ENCODE data around the gene DRICH1.
"Not testable (repeated sequence)": the region's sequence is repeated elsewhere in the genome, so short reads cannot be mapped to it uniquely, and the experiment has no call there.

The DRICH1 gene

DNA sequence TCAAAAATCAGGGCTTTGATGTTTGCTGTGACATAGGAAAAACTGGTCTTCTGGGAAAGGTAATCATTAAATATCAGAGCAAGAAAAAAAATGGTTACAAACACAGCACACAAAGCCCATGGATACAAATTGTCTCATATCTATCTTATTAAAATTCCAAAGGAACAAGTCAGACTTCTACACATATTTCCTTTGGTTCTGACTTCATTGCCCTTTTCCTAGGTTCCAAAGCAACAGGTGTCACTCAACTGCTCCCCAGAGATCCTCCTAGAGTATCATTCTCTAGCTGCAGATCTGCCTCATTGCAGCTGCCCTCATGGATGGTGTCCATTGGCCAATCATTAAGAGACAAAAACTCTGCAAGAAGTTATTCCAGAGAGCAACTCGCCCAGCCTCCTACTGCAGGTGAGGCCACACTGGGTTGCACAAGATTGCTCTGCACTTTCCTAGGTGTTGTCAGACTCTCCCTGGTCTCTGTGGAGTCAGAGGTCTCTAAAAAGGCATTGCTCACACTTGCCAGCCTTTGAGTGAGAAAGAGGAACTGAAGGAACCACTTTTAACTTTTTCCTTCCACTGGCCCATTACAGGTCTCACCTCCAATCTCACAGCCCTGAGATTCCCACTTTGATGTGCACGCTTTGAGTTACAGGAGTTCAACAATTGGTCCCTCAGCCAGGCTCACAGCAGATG lies 5.7 kb downstream of the DRICH1 start:
- Histone ChIP-seq H3K36me3 (ENCODE audit: control insufficient read depth in 4 of 4, insufficient read depth in 4 of 4, low read length in 3 of 4) (peaks cover 0 to 3% (median 0%) of the 10 kb centered on the region in 4 experiments), H3K9me3 (ENCODE audit: control extremely low read depth in 1 of 5, control insufficient read depth in 4 of 5, insufficient read depth in 2 of 5, low read depth in 1 of 5, low read length in 4 of 5) (no peaks in the 10 kb centered on the region), H3K27me3 (replicated peaks in 2 of 5; ENCODE audit: control insufficient read depth in 4 of 5, insufficient read depth in 5 of 5, low read length in 4 of 5) (no peaks in the 10 kb centered on the region), H3K4me3 (ENCODE audit: control insufficient read depth in 1 of 7, extremely low read depth in 1 of 7, insufficient read depth in 4 of 7, low read depth in 2 of 7, low read length in 6 of 7) (no peak overlapping the region), H3K27ac (ENCODE audit: insufficient read depth in 1 of 2, low read depth in 1 of 2, low read length in 2 of 2, poor library complexity in 1 of 2, severe bottlenecking in 2 of 2) (no peak overlapping the region), H3K4me1 (ENCODE audit: control extremely low read depth in 1 of 4, control insufficient read depth in 4 of 4, insufficient read depth in 4 of 4, low read length in 3 of 4) (no peaks in the 10 kb centered on the region)
- ChIA-PET CTCF (interaction anchor here (1.6 kb wide), 1 partner anchor 225 kb away, joined by 5 read pairs; no protein-coding TSS in a partner anchor), POLR2A (no interaction called here)
- WGBS (ENCODE audit: insufficient coverage): 100% methylated on average over 2 of the region's 2 CpGs
- DNase-seq: peak in 1 of 3 donors; percentile 12

DNA sequence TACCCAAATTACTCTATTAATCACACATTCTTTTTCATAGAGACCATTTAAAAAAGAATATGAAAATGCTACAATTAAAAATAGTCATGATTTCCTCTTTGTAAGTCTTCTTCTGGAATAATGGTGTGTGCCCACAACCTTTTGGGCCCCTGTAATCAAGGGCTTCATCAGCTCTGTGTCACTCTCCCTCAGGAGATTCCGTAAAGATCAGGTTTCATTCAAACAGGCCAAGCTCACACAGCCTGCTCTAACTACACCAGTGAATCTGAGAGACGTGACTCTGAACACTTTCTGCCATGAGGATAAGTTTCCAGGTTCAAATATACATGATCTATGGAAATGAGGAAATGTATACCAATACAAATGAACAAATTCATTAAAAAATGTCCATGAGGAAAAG lies 9.5 kb downstream of the DRICH1 start:
- POLR2A ChIA-PET: no interaction called here
- CTCF ChIA-PET: no interaction called here

DNA sequence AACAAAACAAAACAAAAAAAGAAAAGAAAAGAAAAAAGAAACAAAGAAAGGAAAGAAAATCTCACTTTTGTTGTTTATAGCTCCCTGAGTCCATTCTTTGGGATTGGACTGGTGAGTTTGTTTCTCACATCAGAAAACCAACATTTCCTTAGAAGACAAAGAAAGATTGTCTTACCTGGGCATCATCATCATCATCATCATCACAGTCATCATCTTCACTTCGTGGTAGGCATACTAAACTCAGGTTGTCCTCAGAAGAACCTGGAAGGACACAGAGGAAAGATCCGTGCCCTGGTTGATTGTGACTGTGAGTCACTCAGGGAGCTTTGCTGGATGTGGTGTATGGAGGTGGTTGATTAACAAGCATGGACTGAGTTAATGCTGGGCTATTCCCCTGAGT lies 10.2 kb downstream of the DRICH1 start:
- H3K27me3 ChIP-seq (replicated peaks in 2 of 5; ENCODE audit: control insufficient read depth in 4 of 5, insufficient read depth in 5 of 5, low read length in 4 of 5); H3K36me3 ChIP-seq (ENCODE audit: control insufficient read depth in 4 of 4, insufficient read depth in 4 of 4, low read length in 3 of 4); H3K27ac ChIP-seq (ENCODE audit: insufficient read depth in 1 of 2, low read depth in 1 of 2, low read length in 2 of 2, poor library complexity in 1 of 2, severe bottlenecking in 2 of 2); CTCF ChIA-PET; H3K4me3 ChIP-seq (ENCODE audit: control insufficient read depth in 1 of 7, extremely low read depth in 1 of 7, insufficient read depth in 4 of 7, low read depth in 2 of 7, low read length in 6 of 7); POLR2A ChIA-PET; H3K9me3 ChIP-seq (ENCODE audit: control extremely low read depth in 1 of 5, control insufficient read depth in 4 of 5, insufficient read depth in 2 of 5, low read depth in 1 of 5, low read length in 4 of 5); H3K4me1 ChIP-seq (ENCODE audit: control extremely low read depth in 1 of 4, control insufficient read depth in 4 of 4, insufficient read depth in 4 of 4, low read length in 3 of 4); DNase-seq: not testable (repeated sequence)
- WGBS (ENCODE audit: insufficient coverage): 100% methylated on average over 2 of the region's 2 CpGs

More for the DNA sequence above, 9.5 kb downstream of the DRICH1 start:
- H3K4me1 ChIP-seq (ENCODE audit: control extremely low read depth in 1 of 4, control insufficient read depth in 4 of 4, insufficient read depth in 4 of 4, low read length in 3 of 4): no peaks in the 10 kb centered on the region
- H3K36me3 ChIP-seq (ENCODE audit: control insufficient read depth in 4 of 4, insufficient read depth in 4 of 4, low read length in 3 of 4): no peaks in the 10 kb centered on the region
- no peaks in the 10 kb centered on the region for H3K27me3 ChIP-seq (replicated peaks in 2 of 5; ENCODE audit: control insufficient read depth in 4 of 5, insufficient read depth in 5 of 5, low read length in 4 of 5)
- WGBS (ENCODE audit: insufficient coverage): 57% methylated on average over 1 of the region's 2 CpGs
- no peak overlapping the region for H3K27ac ChIP-seq (ENCODE audit: insufficient read depth in 1 of 2, low read depth in 1 of 2, low read length in 2 of 2, poor library complexity in 1 of 2, severe bottlenecking in 2 of 2)
- H3K4me3 ChIP-seq (ENCODE audit: control insufficient read depth in 1 of 7, extremely low read depth in 1 of 7, insufficient read depth in 4 of 7, low read depth in 2 of 7, low read length in 6 of 7): no peak overlapping the region
- H3K9me3 ChIP-seq (ENCODE audit: control extremely low read depth in 1 of 5, control insufficient read depth in 4 of 5, insufficient read depth in 2 of 5, low read depth in 1 of 5, low read length in 4 of 5): no peaks in the 10 kb centered on the region
- no peak for DNase-seq

DNA sequence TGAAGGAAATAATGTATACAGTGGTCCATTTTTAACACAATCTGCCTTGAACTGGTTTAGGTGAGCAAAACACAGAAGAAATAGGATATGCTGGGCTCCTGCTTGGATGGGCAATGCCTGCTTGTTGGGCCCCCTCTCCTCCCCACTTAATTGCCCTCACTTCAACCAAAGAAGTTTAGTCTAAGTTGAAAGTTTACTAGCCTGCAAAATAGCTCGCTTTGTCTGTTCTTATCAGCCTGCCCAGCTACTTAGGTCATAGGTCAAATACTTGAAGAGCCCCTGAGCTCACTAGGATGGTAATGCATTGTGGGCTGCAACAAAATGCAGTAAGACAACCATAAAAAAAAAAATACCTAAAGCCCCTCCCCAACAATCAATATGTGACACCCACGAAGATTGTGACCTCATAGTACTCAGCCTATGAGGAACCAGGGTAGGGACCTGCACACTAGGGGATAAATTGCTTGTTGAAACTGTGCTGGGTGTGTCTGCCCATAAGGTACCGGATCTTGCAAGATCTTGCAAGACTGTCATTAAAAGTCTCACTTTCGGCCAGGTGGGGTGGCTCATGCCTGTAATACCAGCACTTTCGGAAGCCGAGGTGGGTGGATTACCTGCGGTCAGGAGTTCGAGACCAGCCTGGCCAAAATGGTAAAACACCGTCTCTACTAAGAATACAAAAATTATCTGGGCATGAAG lies 10.9 kb downstream of the DRICH1 start:
- CTCF ChIA-PET: no interaction called here
- 88% methylated on average over 7 of the region's 9 CpGs for WGBS (ENCODE audit: insufficient coverage)
- POLR2A ChIA-PET: no interaction called here

DNA sequence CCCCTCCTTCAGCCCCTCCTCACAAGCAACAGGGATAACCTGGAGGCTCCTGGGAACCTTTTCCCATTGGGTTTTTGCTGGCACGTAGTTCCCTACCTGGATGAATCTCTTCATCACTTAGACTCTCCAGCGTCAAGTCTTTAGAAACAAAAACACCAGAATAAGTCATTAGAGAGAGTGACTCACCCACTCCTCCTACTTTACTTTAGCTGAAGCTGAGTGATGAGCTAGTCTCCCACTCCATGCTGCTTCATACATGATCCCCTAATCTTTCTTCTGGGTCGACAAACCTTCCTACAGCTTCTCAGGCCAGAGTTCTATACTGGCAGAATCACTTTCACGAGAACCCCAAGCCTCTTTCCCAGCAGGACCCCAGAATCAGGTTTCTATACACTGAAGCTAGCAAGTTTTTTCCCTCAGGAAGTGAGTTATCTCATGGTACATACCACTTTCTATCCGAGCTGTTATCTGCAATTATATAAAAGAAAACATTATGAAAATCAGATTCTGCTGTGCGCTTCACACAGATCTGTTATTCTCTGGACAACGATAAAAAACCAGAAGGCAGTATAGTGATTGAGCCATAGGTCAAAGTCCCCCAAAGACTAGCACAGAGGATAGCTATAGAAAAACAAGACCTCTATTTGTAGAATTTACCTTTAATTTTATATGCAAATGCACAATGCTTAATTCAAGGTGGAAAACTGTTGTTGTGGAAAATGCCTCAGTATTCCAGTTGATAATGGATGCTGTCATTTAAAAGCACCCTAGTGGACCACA lies 18.7 kb downstream of the DRICH1 start:
- no peak for DNase-seq
- Histone ChIP-seq H3K36me3 (ENCODE audit: control insufficient read depth in 4 of 4, insufficient read depth in 4 of 4, low read length in 3 of 4) (peaks cover 0 to 3% (median 0%) of the 10 kb centered on the region in 4 experiments), H3K27ac (ENCODE audit: insufficient read depth in 1 of 2, low read depth in 1 of 2, low read length in 2 of 2, poor library complexity in 1 of 2, severe bottlenecking in 2 of 2) (no peak overlapping the region), H3K9me3 (ENCODE audit: control extremely low read depth in 1 of 5, control insufficient read depth in 4 of 5, insufficient read depth in 2 of 5, low read depth in 1 of 5, low read length in 4 of 5) (no peaks in the 10 kb centered on the region), H3K27me3 (replicated peaks in 2 of 5; ENCODE audit: control insufficient read depth in 4 of 5, insufficient read depth in 5 of 5, low read length in 4 of 5) (no peaks in the 10 kb centered on the region), H3K4me1 (ENCODE audit: control extremely low read depth in 1 of 4, control insufficient read depth in 4 of 4, insufficient read depth in 4 of 4, low read length in 3 of 4) (peaks cover 0 to 2% (median 0%) of the 10 kb centered on the region in 4 experiments), H3K4me3 (ENCODE audit: control insufficient read depth in 1 of 7, extremely low read depth in 1 of 7, insufficient read depth in 4 of 7, low read depth in 2 of 7, low read length in 6 of 7) (no peak overlapping the region)
- CTCF ChIA-PET: no interaction called here
- POLR2A ChIA-PET: no interaction called here
- WGBS (ENCODE audit: insufficient coverage): 93% methylated on average over 4 of the region's 7 CpGs

More for the DNA sequence above, 10.9 kb downstream of the DRICH1 start:
- no peak overlapping the region for H3K4me3 ChIP-seq (ENCODE audit: control insufficient read depth in 1 of 7, extremely low read depth in 1 of 7, insufficient read depth in 4 of 7, low read depth in 2 of 7, low read length in 6 of 7)
- H3K4me1 ChIP-seq (ENCODE audit: control extremely low read depth in 1 of 4, control insufficient read depth in 4 of 4, insufficient read depth in 4 of 4, low read length in 3 of 4): no peaks in the 10 kb centered on the region
- peaks cover 0 to 3% (median 0%) of the 10 kb centered on the region in 4 experiments for H3K36me3 ChIP-seq (ENCODE audit: control insufficient read depth in 4 of 4, insufficient read depth in 4 of 4, low read length in 3 of 4)
- no peaks in the 10 kb centered on the region for H3K27me3 ChIP-seq (replicated peaks in 2 of 5; ENCODE audit: control insufficient read depth in 4 of 5, insufficient read depth in 5 of 5, low read length in 4 of 5)
- H3K27ac ChIP-seq (ENCODE audit: insufficient read depth in 1 of 2, low read depth in 1 of 2, low read length in 2 of 2, poor library complexity in 1 of 2, severe bottlenecking in 2 of 2): no peak overlapping the region
- DNase-seq: no peak
- H3K9me3 ChIP-seq (ENCODE audit: control extremely low read depth in 1 of 5, control insufficient read depth in 4 of 5, insufficient read depth in 2 of 5, low read depth in 1 of 5, low read length in 4 of 5): no peaks in the 10 kb centered on the region

DNA sequence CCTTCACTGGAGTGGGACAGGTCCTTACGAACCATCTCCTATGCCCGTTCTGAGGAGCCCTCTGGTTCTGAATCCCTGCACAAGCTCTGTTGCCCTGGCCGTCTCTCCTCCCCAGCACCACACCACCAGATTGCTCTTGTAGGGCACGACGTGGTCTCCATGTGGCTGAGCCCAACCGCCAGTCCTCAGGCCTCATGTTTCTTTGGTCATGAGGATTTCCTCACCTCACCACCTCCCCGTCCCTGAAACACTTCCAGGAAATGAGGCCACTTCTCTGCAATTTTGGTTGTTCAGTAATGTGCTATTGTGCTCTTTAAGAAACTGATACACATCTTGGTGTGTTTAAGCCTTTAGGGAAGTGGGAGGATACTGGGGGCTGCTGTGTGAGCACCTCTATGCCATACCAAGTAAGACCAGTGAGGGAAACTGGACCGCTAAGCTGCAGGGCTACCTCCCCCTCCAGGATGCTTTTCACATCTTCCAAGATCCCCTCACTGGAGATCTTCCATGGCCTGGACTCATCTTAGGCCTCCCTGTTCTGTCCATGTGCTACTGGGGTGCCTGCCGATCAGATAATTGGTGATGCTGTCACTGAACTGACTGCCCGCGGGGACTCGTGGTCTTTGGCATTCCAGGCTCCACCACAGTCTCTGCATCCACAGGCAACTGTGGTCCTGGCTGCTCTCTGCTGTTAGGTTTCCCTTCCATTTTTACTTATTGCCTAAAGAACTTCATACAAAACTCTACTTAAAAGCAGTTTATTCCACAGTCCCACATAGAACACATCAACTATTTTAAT lies 21.9 kb downstream of the DRICH1 start:
- no peaks in the 10 kb centered on the region for H3K27me3 ChIP-seq (replicated peaks in 2 of 5; ENCODE audit: control insufficient read depth in 4 of 5, insufficient read depth in 5 of 5, low read length in 4 of 5)
- ChIA-PET CTCF (no interaction called here), POLR2A (no interaction called here)
- DNase-seq: no peak
- peaks cover 0 to 2% (median 0%) of the 10 kb centered on the region in 4 experiments for H3K4me1 ChIP-seq (ENCODE audit: control extremely low read depth in 1 of 4, control insufficient read depth in 4 of 4, insufficient read depth in 4 of 4, low read length in 3 of 4)
- H3K4me3 ChIP-seq (ENCODE audit: control insufficient read depth in 1 of 7, extremely low read depth in 1 of 7, insufficient read depth in 4 of 7, low read depth in 2 of 7, low read length in 6 of 7): no peak overlapping the region
- 95% methylated on average over 8 of the region's 12 CpGs for WGBS (ENCODE audit: insufficient coverage)
- no peak overlapping the region for H3K27ac ChIP-seq (ENCODE audit: insufficient read depth in 1 of 2, low read depth in 1 of 2, low read length in 2 of 2, poor library complexity in 1 of 2, severe bottlenecking in 2 of 2)
- no peaks in the 10 kb centered on the region for H3K36me3 ChIP-seq (ENCODE audit: control insufficient read depth in 4 of 4, insufficient read depth in 4 of 4, low read length in 3 of 4)
- no peaks in the 10 kb centered on the region for H3K9me3 ChIP-seq (ENCODE audit: control extremely low read depth in 1 of 5, control insufficient read depth in 4 of 5, insufficient read depth in 2 of 5, low read depth in 1 of 5, low read length in 4 of 5)
